HG03558 (cell line): ENCODE measurements around the gene SYCE3.
"Not testable (repeated sequence)": the region's sequence is repeated elsewhere in the genome, so short reads cannot be mapped to it uniquely, and the experiment has no call there.

Experiments
- ATAC-seq: cut with Tn5 transposase; IDR thresholded peaks from one replicate; pipeline ENCODE4 v1.9.1; 2021; ENCODE audit warnings: moderate number of reproducible peaks; ENCODE audit not compliant: unreplicated experiment; ENCODE audit errors: extremely low read depth

Gene SYCE3

DNA sequence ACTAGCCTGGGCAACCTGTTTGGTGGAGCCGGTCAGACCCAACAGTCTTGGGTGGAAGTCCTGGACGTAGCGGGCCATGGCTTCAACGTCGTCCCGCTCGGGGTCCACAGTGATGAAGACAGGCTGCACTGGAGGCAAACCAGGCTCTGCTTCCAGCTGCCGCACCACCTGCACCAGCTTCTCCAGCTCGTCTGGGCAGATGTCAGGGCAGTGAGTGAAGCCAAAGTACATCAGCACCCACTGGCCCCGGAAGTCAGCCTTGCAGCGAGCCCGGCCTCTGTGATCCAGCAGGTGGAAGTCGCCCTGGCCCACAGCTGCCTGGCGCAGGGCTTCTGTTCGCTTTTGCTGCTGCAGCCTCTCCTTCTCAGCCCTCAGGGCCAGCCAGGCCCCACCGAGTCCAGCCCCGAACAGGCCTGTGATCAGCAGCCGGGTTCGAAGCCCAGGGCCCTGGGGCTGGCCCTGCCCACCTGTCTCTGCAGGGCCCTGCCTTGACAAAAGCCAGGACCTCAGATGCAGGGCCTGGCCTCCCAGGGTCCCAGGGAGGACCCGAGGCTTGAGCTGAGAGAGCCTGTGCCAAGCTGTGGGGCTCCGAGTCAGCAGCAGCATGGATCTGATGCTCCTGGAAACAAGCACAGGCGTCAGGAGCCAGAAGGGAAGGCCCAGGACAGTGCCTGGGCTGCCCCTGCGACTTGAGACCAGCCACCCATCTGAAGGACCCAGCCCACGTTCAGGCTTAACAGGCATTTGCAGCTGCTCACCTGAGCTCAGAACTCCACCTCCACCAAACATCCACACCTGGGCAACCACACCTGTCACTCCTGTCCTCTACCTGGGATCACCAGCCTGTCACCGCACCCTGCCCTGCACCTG, 38.7 kb downstream of the SYCE3 start:
- no peak for ATAC-seq

DNA sequence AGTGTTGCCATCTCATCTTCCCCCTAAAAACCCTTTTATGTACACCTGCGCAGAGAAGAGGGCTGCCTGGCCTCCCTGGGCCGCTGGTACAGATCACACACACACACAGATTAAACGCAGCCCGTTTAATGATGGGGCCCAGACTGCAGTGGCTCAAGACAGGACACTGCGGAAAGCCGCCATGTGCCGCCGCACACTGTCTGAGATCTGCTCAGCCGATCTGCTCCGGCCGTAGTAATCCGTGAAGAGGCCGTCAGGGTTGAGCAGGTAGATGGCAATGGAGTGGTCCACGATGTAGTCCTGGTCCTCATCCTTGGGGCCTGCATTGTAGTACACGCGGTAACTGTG, 39.3 kb downstream of the SYCE3 start:
- no peak for ATAC-seq

GRCh38 chr22:50522806-50523438, 39.8 kb downstream of the SYCE3 start:
- no peak for ATAC-seq

- ATAC-seq, result no peak
Observed at GRCh38 chr22:50522208-50522805, 40.4 kb downstream of the SYCE3 start.

- no peak for ATAC-seq
Observed at GRCh38 chr22:50521710-50522109, 41.0 kb downstream of the SYCE3 start.

DNA sequence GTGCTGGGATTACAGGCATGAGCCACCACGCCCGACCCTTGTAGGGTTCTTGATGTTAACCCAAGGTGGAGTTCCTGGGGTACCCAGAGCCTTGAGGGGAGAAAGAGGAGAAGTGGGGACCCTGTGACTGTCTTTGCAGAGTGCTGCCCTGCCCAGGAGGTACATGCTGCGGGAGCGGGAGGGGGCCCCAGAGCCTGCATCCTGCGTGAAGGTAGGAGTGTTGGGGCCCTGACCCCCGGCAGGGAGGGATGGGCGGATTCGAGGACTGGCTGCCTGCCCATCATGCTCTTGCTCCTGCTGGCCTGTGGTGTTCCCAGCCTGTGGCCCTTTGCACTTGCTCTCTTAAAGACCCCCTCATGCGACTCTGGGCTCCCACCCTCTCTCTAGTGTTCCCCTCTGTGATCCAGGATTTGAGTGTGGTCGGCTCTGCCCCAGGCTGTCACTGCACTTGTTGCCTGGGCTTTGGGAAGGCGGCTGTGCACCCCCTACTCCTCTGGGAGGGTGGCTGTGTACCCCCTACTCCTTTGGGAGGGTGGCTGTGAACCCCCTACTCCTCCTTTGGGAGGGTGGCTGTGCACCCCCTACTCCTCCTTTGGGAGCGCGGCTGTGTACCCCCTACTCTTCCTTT, 41.8 kb downstream of the SYCE3 start:
- ATAC-seq, result no peak

DNA sequence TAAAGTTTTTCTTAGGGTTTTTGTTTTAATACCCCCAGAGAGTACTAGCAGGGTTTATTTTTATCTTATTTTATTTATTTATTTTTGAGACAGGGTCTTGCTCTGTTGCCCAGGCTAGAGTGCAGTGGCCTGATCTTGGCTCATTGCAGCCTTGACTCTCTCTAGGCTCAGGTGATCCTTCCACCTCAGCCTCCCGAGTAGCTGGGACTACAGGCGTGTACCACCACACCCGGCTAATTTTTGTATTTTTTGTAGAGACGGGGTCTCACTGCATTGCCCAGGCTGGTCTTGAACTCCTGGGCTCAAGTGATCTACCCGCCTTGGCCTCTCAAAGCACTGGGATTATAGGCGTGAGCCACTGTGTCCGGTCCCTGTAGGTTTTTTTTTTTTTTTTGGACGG, 42.5 kb downstream of the SYCE3 start:
- not testable (repeated sequence) for ATAC-seq

- no peak for ATAC-seq
Observed at GRCh38 chr22:50519151-50519550, 43.6 kb downstream of the SYCE3 start.

- no peak for ATAC-seq
Observed at GRCh38 chr22:50518606-50519005, 44.1 kb downstream of the SYCE3 start.

GRCh38 chr22:50517495-50518260, 45.0 kb downstream of the SYCE3 start:
- ATAC-seq, result no peak

GRCh38 chr22:50516891-50517290, 45.8 kb downstream of the SYCE3 start:
- no peak for ATAC-seq

DNA sequence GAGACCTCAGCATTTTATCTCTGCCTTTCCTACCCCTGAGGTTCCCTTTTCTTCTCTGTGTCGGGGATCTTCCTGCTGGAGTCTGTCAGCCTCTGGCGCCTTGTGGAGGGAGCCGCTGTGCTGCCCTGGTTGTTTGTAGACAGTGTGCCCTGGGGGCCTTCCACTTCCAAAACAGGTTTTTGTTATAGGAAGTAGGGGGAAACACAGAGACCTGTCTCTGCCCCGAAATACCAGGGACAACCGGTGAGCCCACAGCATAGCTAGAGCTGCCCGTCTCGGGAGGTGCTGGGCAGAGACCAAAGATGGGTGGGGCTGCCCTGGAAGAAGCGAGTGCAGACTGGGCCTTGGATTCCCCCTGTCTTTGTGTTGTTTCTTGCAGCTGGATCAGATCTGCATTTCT, 46.7 kb downstream of the SYCE3 start:
- ATAC-seq, result no peak

DNA sequence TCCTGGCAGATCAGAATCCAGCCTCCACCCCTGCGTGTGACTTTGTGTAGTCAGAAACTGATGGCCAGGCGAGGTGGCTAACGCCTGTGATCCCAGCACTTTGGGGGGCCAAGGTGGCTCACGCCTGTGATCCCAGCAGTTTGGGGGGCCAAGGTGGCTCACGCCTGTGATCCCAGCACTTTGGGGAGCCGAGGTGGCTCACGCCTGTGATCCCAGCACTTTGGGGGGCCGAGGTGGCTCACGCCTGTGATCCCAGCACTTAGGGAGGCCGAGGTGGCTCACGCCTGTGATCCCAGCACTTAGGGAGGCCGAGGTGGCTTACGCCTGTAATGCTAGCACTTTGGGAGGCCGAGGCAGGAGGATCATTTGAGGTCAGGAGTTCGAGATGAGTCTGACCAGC, 49.5 kb downstream of the SYCE3 start:
- no peak for ATAC-seq

- no peak for ATAC-seq
Observed at GRCh38 chr22:50508897-50509296, 53.8 kb downstream of the SYCE3 start.

DNA sequence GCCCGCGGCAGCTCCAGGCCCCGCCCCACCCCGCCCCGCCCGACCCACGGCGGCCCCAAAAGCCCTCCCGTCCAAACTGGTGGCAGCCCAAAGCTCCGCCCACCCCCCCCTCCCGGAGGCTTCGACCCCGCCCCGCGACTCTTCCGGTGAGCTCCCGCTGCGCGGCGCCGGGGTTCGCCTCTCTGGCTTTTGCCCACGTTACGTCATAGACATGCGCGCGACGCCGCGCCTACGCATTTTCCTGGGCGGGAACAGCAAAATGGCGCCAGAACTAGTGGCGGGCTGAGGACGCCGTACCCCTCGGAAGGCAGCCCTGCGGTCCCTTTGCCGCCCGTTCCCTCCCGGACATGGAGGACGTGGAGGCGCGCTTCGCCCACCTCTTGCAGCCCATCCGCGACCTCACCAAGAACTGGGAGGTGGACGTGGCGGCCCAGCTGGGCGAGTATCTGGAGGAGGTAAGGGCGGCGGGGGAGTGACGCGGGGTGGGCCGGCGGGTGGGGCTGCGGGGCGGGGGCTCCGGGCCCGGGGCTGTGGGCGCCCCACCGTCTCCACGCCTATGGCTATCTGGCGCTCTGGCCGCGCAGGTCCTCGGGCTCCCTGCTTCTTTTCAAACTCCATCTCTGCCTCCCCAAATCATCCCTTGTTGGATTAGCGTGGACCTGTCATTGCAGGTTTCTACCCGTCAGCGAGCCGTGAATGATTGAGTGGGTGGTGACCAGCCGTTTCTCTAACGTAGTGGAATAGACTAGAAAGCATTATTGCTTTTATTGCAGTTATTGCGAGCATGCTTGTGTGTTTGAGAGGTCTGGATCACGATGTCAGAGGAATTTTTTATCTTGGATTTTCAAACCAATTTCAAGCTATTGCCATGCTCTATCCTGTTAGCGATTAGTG, 54.5 kb downstream of the SYCE3 start, which contains the start of gene NCAPH2:
NCAPH2 (plus strand) TSS at position 234 of the 894 bp plus-strand sequence; CDS start at position 348, 114 bp downstream.
- ATAC-seq, result peak; percentile 38

- ATAC-seq, result no peak
Observed at GRCh38 chr22:50507421-50507990, 55.2 kb downstream of the SYCE3 start, which contains the start of gene LMF2. Gene LMF2 (minus strand): TSS chr22:50507702. CDS start chr22:50507675, 27 bp downstream.

DNA sequence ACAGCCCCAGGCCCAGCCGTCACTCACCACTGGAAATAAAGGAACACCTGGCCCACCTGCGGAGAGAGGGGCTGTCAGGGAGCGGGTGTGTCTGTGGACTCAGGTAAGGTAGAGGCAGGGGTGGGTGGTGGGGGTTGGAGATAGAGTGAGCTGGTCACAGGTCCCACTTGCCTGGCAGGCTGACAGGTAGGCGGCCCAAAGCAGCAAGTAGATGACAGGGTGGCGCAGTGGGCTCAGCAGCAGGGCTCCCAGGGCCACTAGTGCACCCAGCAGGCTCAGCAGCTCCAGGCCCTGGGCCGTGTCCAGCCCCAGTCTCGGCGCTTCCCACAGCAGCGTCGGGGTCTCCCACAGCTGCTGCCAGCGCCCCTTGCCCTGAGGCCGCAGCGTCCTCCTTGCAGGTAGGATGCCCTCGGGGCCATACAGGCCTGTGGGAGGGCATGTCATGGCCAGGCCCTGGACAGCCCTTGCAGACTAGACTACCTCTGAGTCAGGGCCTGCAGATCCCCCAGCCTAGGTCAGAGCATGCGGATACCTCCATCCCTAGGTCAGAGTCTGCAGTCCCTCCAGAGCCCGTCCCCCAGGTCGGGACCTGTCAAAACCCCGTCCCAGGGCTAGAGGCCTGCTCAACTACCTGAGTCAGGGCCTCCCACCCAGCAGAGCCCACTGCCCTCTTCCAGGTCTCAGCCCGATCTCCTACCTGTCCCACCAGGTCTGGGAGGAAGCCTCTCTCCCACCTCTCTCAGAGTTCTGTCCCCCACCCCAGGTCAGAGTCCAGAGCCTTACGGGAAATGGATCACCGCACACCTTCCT, 55.9 kb downstream of the SYCE3 start:
- ATAC-seq, result no peak
